Measurements from ENCODE around the gene LBH.

DNA sequence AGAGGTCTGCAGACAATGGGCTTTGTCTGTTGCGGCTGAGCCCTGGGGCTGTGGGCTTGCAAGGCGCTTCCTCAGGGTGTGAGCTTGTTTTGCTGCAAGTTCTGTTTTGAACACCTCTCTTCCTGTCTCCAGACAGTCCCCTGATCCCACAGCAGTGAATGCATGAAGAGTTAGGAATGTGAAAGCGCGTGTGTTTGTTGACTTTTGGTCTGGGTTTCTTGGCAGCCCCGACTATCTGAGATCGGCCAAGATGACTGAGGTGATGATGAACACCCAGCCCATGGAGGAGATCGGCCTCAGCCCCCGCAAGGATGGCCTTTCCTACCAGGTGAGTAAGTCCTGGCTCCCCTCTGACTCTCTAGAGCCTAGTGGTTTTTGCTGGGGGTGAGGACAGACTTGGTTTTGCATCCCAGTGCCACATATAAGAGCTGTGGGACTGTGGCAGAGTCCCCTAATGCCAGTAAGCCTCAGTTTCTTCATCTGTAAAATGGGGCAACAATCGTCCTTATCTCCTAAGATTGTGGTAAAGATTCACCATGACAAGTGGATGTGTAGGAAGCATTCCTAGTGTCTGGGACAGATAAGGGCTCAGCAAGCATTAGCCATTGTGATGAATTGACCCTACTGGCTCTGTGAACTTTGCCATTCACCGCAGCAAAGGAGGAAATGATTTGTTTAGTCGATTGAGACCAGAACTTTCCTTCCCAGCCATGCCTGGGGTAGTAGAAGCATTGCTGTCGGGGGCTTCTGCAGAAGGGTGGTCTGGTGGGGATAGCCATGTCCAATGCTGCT is 3.0 kb downstream of the LBH start:
- TF ChIP-seq, protein P1, sequence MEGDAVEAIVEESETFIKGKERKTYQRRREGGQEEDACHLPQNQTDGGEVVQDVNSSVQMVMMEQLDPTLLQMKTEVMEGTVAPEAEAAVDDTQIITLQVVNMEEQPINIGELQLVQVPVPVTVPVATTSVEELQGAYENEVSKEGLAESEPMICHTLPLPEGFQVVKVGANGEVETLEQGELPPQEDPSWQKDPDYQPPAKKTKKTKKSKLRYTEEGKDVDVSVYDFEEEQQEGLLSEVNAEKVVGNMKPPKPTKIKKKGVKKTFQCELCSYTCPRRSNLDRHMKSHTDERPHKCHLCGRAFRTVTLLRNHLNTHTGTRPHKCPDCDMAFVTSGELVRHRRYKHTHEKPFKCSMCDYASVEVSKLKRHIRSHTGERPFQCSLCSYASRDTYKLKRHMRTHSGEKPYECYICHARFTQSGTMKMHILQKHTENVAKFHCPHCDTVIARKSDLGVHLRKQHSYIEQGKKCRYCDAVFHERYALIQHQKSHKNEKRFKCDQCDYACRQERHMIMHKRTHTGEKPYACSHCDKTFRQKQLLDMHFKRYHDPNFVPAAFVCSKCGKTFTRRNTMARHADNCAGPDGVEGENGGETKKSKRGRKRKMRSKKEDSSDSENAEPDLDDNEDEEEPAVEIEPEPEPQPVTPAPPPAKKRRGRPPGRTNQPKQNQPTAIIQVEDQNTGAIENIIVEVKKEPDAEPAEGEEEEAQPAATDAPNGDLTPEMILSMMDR (conservative IDR thresholded peaks at IDR 0.05): no peak
- TF ChIP-seq ZFX (IDR thresholded peaks at IDR 0.05): no peak

All from C4-2B (cell line).